ENCODE data around the gene FGF4.
"Not testable (repeated sequence)": the region's sequence is repeated elsewhere in the genome, so short reads cannot be mapped to it uniquely, and the experiment has no call there.

Gene FGF4

DNA sequence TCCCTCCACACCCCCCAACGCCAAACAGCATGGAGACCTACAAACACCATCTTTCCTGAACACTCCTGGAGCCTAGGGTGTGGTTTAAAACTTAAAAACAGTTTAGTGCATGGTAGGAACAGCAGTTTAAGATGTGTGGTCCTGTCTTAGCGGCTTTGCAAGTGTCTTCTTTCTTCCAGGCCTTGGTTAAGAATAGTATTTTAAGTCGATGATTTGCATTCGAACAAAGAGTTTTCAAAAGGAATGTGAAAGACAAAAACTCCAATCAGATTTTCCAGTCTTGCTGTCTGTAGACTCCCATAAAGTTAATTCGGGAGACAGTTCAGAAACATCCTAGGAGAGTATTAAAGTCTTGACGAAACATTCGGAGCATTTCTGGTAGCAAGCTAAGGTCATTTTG is 3.7 kb downstream of the FGF4 start:
- no peak for DNase-seq

DNA sequence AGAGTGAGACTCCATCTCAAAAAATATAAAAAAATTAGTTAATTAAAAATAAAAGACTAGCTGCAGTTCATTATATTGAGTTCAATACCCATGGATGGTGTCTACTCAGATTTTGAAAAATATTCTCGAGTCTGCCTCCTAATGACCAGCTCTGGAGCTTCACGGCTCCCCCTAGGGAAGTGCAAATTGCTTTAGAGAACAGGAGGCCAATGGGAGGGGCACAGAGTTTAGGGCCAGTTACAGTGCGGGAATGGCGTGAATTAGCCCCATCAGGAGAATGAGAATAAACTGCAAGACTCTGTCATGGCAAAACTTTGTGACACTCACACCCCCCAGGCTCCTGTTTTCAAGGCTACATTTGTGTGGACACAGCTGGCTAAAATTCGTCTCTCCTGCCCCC is 4.6 kb downstream of the FGF4 start:
- peak in 1 of 2 experiments; percentile 25 for DNase-seq

DNA sequence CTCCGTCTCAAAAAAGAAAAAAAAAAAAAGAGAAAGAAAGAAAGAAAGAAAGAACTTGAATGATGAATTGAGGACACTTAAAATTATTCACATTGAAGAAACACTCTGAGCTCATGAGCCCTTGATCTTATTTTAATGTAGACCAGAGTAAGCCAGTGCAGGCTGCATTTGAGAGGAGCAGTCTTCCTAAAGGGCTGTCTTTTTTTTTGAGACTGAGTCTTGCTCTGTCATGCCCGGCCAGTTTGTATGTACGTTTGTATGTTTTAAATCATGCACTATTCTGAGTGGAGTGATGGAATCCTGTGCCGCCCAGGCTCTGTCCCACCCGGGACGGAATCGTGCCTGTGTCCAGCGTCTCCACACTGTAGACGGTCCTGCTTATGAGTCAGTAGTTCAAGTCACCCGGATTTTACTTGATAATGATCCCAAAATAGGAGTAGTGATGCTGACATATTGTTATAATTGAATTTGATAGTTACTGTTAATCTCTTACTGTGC is 9.6 kb downstream of the FGF4 start:
- no peak for DNase-seq

DNA sequence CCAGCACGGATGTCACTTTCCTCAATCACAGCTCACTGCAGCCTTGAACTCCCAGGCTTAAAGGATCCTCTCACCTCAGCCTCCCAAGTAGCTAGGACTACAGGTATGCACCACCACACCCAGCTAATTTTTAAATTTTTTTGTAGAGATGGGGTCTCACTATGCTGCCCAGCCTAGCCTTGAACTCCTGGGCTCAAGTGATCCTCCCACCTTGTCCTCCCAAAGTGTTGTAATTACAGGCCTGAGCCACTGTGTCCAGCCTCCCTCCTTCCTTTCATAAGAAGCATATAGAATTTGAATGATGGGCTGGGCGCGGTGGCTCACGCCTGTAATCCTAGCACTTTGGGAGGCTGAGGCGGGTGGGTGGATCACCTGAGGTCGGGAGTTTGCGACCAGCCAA is 10.2 kb downstream of the FGF4 start:
- not testable (repeated sequence) for DNase-seq

DNA sequence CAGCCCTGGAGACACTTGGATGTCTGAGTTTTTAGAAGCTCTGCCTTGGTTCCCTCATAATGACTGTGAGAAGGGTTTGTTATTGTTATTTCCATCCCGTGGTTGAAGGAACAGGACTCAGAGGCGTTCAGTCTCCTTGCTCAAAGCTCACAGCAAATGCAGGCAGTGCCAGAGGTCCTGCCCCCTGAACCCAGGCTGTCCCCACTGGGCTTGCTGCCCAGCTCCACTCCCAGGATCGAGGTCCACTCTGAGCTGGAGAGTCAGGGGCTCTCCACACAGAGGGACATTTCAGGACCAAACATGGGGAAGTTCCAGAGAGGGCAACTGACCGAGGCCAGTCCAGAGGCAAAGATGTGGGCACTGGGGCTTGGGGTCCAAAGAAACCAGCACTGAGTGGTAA is 14.8 kb downstream of the FGF4 start:
- DNase-seq = no peak

DNA sequence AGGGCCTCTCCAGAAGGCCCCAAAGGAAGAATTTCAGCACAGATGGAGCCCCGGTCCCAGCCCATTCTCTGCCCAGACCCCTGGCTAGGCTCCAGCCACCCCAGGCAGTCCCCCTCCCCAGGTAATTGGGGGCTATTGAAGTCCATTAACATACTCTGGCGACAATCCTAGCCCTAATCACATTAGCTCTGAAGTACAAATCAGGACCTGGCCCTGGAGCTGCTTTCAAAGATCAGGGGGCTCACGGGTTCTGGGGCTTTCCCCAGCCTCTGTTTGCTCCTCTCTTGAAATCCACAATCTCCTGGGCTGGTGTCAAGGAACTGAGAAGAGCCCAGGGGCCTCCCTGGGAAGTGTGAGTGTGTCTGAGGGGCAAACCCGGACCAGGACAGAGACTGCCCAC is 22.3 kb downstream of the FGF4 start:
- no peak for DNase-seq

DNA sequence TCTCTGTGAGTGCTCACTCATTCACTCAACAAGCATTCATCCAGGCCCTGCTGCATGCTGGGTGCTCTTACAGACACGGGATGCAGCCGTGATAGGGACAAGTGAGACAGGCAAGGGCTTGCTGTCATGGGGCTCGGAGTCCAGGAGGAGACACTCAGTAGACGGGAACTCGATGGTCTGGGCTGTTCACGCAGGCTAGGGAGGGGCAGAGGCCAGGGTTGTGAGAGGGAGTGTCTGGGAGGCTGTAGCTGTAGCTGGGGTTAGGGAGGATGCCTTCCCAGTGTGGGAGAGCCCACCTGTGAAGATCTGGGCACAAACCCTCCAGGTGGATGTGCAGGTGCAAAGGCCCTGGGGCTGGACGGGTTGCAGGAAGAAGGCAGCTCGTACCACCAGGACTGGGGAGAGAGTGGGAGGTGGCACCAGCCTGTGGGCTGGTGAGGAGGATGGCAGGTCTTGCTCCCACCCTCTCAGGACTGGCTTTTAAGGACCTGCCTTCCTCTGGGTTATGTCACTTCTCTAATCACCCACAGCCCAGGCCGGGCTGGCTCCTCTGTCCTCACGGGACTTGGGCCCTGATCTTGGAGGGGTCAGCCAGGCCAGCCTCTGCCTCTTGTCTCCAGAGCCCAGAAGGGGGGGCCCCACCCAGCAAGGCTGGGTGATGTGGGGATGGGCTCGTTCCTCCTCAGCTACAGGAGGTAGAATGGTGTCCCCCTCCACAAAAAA is 24.1 kb downstream of the FGF4 start:
- no peak for DNase-seq

DNA sequence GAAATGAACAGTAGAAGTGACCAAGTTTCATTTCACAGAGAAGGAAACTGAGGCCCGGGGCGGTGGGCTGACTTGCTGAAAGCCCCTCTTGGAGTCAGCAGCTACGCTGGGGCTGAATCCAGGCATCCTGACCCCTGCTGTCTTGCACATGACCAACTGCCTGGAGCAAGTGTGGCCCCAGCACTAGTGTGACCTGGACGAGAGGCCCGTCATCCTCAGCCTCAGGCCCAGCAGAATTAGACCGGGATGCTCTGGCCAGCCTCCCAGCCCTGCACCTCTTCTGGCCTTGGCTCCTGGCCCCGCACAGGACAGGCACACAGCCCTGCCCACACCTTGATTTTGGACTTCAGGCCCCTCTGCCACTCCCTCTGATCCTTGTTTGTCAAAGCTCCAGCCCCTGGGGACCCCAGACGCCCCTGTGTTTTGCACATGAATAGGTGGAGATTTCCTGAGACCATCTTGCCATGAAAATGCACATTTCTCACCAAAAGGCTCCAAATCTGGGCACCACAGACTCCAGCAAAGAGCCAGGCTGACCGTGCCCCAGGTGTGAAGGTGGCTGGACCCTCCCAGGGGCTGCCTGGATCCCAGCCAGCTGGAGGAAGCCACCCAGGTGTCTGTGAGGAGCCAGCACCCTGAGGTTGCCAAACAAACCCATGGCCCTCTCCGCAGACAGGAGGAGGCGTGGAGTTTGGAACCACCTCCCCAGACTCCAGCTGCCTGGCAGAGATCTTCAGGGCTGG is 24.9 kb downstream of the FGF4 start:
- DNase-seq = no peak

DNA sequence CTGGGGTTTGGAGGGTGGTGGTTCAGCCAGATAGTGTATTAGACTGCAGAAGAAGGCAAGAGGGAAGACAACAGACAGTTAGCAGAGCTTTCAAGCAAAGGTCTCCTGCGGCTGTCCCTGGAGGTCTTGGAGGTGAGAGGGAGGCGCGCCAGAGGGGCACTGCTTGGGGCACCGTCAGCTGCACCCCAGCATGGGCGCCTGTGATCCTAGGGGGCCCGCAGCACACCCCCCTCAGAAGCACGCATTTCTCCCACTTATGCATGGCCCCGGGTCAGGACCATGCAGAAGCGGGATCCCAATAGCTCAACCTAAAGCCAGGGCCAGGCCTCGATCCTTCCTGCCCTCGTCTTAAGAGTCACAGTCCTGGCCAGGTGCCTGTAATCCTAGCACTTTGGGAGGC is 26.5 kb downstream of the FGF4 start:
- no peak for DNase-seq

DNA sequence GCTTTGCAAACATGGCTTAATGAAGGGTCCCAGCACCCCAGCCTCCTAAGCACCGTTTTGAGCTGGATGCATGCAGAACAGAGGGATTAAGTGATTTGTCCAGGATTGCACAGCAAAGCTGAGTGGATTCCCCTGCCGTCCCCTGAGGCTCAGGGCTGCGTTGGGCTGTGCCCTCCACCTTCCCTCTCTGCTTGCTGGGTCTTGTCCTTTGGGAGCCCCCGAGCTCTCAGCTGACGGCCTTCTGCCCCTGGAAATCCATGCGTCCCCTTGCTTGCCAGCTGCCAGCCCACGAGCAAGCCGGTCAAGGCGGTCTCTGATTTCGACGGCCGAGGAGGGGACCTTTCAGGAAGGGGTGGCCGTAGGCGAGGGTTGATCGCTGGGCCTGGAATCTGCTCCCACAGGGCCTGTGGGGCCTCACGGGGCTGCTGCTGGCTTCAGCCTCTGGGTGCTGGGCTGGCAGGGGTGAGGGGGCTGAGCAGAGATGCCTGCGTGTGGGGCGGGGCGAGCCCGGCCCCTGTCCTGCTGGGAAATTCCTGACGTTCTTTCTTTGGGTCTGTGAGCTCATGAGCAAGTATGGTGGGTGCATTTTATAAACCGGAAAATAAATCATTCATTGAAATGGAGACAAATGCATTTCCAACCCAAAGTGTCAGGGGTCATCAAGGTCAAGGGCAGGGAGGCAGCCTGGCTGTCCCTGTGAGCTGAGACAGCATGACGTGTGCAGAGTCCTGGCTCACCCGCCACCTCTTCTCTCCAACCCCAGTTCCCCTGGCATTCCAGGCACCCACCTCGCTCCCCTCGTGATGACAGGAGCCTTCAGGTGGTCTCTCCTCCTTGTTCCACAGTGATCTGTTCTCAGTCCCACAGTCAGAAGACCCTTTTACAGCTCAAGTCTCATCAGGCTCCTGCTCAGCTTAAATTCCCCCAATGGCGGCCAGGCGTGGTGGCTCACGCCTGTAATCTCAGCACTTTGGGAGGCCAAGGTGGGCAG is 28.1 kb downstream of the FGF4 start:
- DNase-seq = no peak

DNA sequence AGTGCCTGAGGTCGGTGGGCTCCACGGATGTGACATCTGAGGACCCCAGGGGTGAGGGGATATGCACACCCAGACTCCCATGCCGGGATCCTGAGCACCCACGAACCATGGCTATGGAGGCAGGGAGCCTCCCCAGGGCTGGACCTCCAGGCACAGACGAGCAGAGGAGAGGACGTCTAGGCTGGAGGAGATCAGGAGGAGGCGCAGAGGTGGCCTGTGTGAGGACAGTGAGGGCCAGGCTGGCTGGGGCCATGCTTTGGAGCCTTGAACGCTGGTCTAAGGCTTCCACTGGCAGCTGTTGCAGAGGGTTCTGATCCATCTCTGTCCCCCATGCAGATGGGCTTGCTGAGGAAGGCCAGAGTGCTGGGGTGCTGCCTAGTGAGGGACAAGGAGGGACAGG is 29.0 kb downstream of the FGF4 start:
- DNase-seq = no peak

DNA sequence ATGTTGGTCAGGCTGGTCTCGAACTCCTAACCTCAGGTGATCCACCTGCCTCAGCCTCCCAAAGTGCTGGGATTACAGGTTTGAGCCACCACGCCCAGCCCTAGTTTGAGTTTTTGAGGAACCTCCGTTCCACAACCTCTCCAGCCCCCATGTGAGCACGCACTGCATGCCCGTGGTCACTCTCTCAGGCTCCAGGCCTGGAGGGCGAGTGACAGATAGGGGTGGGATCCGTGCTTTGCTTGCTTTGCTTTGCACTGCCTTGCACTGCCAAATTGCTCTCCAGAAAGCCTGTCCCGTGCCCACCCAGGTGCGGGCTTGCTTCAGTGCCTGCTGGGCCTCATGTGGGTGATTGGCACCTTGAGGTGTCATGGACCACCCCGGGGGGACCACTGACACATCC is 29.9 kb downstream of the FGF4 start:
- DNase-seq = no peak

DNA sequence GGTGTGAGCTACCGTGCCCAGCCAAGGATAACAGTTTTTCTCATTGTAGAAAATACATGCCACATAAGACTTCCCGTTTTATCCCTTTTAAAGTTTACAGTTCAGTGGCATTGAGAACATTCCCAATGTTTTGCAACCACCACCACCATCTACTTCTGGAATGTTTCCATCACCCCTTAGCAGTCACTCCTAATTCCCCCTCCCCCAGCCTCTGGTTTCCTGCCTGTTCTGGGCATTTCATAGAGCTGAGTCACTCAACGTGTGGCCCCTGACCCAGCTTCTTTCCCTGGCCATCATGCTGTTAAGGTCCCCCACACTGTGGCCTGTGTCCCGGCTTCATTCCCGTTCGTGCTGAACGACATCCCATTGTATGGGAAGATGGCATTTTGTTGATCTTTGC is 30.7 kb downstream of the FGF4 start:
- no peak for DNase-seq

DNA sequence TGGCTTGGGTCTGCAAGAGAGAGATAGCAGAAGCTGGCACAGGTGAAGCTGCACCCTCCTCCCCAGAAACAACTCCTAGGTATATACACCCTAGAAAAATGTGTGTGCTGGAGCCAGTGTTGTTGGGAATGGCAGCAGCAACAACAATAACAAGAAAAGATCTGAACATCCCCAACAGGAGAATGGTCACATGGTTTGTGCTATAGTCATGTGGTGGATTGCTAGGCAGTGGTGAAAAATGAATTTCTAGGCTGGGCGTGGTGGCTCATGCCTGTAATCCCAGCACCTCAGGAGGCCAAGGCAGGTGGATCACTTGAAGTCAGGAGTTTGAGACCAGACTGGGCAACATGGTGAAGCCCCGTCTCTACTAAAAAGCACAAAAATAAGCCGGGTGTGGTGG is 40.3 kb downstream of the FGF4 start:
- no peak for DNase-seq

DNA sequence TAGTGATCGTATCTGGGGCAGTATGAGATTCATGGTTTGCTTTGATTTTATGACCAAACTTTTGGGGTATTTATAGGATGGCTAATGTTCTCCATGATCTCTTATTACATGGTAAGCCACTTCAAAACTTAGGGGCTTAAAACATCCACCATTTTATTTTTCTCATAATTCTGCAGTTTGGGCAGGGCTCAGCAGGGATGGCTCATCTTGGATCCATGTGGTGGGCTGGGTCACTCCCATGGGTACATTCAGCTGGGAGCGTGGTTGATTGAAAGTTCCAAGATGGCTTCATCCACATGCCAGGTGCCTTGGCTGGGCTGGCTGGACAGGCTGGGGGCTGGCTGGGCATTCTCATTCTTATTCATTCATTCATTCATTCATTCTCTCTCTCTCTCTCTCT is 40.8 kb downstream of the FGF4 start:
- DNase-seq = no peak

DNA sequence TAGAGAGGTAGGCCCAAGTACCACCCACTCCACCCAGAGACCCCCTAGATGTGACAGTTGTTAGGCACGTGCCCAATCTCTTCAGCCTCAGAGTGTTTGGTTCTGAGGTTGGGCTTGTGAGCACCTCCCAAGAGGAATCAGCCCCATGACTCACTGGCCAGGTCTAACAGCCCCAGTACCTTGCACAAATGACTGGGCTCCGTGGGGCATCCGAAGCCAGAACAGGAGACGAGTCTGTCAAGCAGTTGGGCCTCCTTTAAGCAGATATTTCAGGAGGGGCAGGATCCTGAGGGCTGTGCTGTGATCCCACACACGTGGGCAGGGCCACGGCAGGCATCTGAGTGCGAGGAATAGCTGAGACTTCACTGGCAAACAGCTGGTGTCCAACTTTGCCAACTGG is 42.2 kb downstream of the FGF4 start:
- DNase-seq = no peak

DNA sequence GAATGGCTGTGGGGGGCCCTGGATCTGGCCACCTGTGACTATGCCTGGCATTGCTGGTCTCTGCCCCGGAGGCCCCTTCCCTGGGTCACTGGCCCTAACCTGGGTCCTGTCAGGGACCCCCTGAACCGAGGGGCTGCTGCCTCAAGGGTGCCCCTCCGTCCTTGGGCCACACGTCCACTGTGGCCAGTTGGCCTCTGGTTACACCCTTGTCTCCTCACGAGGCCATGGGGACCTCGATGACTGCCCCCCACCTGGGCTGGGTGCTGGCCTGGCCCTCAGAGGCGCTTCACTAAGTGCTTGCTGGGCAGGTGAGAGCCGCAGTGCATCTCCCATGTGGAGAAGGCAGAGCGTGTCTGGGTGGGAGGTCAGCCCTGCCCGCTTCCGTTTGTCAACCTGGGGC is 44.0 kb downstream of the FGF4 start:
- no peak for DNase-seq

DNA sequence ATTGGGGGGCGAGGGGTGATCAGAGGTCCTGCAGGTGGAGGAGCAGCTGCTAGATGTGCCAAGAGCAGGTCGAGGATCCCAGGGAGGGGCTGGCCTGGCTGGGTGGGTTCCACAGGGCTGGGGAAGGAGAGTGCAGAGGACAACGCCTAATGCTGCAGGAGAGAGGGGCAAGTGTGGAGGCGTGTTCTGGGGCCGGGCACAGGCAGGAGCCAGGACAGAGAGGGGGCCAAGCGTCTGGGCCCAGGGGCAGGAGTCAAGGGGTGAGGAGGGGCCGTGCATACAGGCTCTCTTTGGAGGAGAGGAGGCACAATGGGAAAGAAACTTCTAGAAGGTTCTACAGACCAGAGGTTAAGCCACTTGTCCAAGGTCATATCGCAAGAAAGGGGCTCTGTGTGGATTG is 44.6 kb downstream of the FGF4 start:
- DNase-seq = no peak

DNA sequence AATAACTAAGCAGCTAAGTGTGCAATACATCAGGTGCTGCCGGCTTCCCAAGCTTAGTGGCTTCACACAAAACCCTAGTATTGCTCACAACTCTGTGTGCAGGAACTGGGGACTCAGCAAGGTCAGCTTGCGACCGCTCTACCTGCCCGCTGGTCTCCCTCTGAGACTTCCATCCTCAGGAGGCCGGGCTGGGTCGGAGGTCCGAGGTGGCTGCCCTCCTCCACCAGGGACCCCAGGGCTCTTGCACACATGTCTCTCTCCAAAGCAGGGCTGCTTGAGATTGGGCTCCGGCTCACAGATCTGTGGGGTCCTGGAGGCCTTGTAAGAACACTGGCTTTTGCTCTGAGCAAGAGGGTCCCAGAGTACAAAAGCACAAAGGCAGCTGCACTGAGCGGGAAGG is 45.9 kb downstream of the FGF4 start:
- no peak for DNase-seq

DNA sequence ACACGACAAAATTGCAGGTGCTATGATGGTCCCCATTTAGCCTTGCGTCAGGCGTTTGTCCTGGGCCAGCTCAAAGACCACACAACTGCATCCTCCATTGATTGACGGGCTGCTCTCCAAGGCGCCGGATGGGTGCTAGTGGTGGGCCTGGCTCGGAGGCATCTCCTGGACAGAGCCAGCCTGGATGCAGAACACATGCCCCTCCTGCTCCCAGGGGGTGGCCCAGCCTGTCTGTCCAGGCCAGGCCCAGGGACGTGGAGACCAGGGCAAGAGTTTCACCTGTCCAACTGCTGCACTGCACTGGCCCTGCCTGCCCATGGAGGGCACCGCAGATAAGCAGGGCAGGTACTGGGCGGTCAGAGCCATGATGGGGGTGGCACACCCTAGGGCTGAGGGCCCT is 47.9 kb downstream of the FGF4 start:
- no peak for DNase-seq

DNA sequence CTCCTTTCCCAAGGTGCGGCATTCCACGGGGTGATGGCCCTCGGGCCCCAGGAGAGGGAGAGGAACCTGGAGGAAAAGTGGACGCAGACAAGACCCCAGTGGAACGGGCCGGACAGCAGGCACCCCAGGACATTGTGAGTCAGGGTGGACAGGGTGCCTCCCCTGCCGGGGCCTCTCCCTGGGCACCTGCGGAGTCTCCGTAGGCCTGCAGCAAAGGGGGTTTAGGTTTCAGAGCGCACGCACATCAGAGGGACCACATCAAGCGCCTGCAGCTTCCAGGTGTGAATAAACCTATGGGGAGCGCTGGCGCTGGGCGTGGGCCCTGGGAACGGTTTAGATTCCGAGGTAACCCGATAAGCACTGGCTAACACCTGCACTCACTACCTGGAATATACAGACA is 48.7 kb downstream of the FGF4 start:
- DNase-seq = peak in 1 of 2 experiments; percentile 35

DNA sequence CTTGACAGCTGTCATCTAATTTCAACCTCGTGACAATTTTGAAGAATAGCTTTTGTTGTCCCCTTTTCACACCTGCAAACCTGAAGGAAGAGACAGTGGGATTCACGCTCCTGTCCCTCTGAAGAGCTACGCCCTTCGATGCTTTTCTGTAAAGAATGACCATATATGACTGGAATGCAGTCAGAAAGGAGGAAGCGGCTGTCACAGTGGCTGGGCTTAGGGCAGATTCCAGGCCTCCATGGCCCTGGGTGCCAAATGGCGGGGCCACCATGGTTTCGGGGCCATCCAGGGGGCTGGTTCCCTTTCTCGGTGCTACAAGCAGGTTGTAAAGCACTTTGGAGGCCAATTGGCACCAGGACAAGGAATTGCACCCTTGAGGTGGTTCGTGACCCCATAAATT is 49.1 kb downstream of the FGF4 start:
- no peak for DNase-seq

DNA sequence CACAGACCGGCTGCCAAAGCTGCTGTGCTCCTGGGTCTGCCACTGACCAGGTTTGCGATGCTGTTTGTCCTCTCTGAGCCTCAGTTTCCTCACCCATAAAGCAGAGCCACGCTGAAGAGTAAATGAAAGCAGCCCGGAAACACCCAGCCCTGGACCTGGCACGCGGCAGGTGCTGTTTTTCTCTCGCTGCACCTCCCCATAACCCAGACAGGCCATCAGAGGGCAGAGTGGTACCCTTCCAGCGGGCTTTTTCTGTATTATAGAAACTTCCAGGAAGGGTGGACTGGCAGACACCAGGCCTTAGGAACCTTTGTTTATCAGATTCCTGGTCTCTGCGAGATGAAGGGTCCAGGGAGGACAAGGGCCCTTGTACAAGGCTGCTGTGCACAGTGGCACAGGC is 53.4 kb downstream of the FGF4 start:
- DNase-seq = peak; percentile 7 to 73

Measured in NCI-H526 (cell line).